Astrocyte (in vitro differentiated cells and primary cell): Measurements from ENCODE around the gene KNSTRN. TPM values are rescaled to one million over a fixed set of nuclear protein-coding genes. Genes with fewer than 3 reads are reported as not detected.

ENCODE experiments used
- DNase-seq: peaks from one replicate; pipeline ENCODE4 v3.0.0-alpha.2; 2010; ENCODE audit warnings: low read depth
- FAIRE-seq: peaks from 2 replicates; lab custom pipeline; 2011; peaks lifted over from hg19 to GRCh38; lab: Jason Lieb, UNC
- H2AFZ ChIP-seq: 2 replicates; pipeline ENCODE4 v1.6.0; 2012; ENCODE audit warnings: low read depth, low read length, inconsistent platforms
- H3K27ac ChIP-seq: 2 replicates; pipeline ENCODE4 v1.5.1; 2011; ENCODE audit warnings: low read depth, low read length, inconsistent platforms
- H3K27me3 ChIP-seq: 2 replicates; pipeline ENCODE4 v1.6.0; 2011; ENCODE audit warnings: low read length, inconsistent platforms; ENCODE audit not compliant: insufficient read depth
- H3K36me3 ChIP-seq: 2 replicates; pipeline ENCODE4 v1.5.1; 2011; ENCODE audit warnings: low read length, inconsistent platforms; ENCODE audit not compliant: insufficient read depth
- H3K4me1 ChIP-seq: 2 replicates; pipeline ENCODE4 v1.5.1; 2011; ENCODE audit warnings: low read length, inconsistent platforms; ENCODE audit not compliant: insufficient read depth
- H3K4me2 ChIP-seq: 2 replicates; pipeline ENCODE4 v1.6.0; 2012; ENCODE audit warnings: low read length, inconsistent platforms
- H3K4me3 ChIP-seq: 2 replicates; pipeline ENCODE4 v1.5.1; 2011; ENCODE audit warnings: low read depth, mild to moderate bottlenecking, low read length, inconsistent platforms; ENCODE audit not compliant: insufficient read depth
- H3K79me2 ChIP-seq: 2 replicates; pipeline ENCODE4 v1.6.0; 2012; ENCODE audit warnings: mild to moderate bottlenecking, low read length, inconsistent platforms; ENCODE audit not compliant: insufficient read depth
- H3K9ac ChIP-seq: 2 replicates; pipeline ENCODE4 v1.6.0; 2012; ENCODE audit warnings: mild to moderate bottlenecking, low read length, inconsistent platforms
- H3K9me3 ChIP-seq: 2 replicates; pipeline ENCODE4 v1.5.1; 2012; ENCODE audit warnings: low read depth, mild to moderate bottlenecking, low read length, inconsistent platforms; ENCODE audit not compliant: insufficient read depth
- H4K20me1 ChIP-seq: 2 replicates; pipeline ENCODE4 v1.6.0; 2012; ENCODE audit warnings: low read length, inconsistent platforms; ENCODE audit not compliant: insufficient read depth
- H3K27ac Mint-ChIP-seq: one replicate; pipeline ENCODE4 v1.8.0; 2021; ENCODE audit warnings: mild to moderate bottlenecking, mixed read lengths; ENCODE audit not compliant: unreplicated experiment
- H3K27me3 Mint-ChIP-seq: one replicate; pipeline ENCODE4 v1.8.0; 2021; ENCODE audit warnings: low read depth, mixed read lengths; ENCODE audit not compliant: unreplicated experiment
- H3K36me3 Mint-ChIP-seq: one replicate; pipeline ENCODE4 v1.8.0; 2021; ENCODE audit warnings: low read depth, mixed read lengths; ENCODE audit not compliant: unreplicated experiment
- H3K4me1 Mint-ChIP-seq: one replicate; pipeline ENCODE4 v1.8.0; 2021; ENCODE audit warnings: low read depth, mixed read lengths; ENCODE audit not compliant: unreplicated experiment
- H3K4me3 Mint-ChIP-seq: one replicate; pipeline ENCODE4 v1.8.0; 2021; ENCODE audit warnings: mild to moderate bottlenecking, moderate library complexity, mixed read lengths; ENCODE audit not compliant: unreplicated experiment
- H3K9me3 Mint-ChIP-seq: one replicate; pipeline ENCODE4 v1.8.0; 2021; ENCODE audit warnings: mild to moderate bottlenecking, mixed read lengths; ENCODE audit not compliant: unreplicated experiment
- EZH2 ChIP-seq: IDR thresholded peaks from 2 replicates; pipeline ENCODE4 v1.6.1; 2012; ENCODE audit warnings: mild to moderate bottlenecking, low read length, inconsistent platforms; ENCODE audit not compliant: insufficient read depth
- total RNA-seq: library from RNA; stranded (reverse); gene quantifications from 2 replicates; pipeline ENCODE4 v1.2.1, GENCODE V29; 2021
- TF ChIP-seq, protein P1 (sequence below): IDR thresholded peaks from 2 replicates; pipeline ENCODE4 v1.5.1; 2011; ENCODE audit warnings: low read depth, mild to moderate bottlenecking, inconsistent platforms, low read length, moderate library complexity; ENCODE audit not compliant: insufficient read depth

The KNSTRN gene
- total RNA-seq, 1 donor from 2014 or later = 37.8 TPM

DNA sequence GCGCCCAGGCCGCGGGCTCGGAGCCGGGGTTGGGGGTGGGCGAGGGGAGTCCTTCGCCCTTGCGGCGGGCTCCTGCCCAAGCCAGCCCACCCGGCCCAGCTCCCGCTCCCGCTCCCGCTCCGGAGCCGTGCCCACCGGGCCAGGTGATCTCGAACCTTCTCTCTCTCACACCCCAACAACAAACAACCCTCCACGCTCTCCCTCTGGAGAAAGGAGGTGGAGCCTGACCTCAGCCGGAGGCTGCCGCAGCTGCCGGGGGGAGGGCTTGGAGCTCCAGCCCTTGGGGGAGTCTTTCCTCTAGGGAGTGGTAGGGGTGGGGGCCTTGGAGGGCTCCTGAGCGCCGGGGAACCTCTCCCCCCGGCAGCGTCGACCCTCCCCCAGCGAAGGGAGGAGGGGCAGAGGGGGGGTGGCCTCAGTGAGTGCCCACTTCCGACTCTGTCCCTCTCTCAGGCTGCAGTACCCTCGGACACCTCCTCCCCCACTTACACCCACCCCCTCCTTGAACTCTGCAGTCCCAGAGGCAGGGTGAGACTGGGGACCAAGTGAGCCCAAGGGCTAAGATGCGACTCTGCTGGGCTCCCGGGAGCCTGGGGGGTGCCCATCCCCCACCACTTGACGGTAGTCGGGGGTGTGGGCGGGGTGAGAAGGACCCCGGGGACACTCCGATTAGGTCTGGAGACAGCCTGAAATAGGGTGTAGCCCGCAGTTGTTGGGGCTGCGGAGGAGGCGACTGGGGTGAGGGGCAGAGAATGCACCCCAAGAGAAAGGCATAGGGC is 53.8 kb downstream of the KNSTRN start:
- TF ChIP-seq, protein P1, sequence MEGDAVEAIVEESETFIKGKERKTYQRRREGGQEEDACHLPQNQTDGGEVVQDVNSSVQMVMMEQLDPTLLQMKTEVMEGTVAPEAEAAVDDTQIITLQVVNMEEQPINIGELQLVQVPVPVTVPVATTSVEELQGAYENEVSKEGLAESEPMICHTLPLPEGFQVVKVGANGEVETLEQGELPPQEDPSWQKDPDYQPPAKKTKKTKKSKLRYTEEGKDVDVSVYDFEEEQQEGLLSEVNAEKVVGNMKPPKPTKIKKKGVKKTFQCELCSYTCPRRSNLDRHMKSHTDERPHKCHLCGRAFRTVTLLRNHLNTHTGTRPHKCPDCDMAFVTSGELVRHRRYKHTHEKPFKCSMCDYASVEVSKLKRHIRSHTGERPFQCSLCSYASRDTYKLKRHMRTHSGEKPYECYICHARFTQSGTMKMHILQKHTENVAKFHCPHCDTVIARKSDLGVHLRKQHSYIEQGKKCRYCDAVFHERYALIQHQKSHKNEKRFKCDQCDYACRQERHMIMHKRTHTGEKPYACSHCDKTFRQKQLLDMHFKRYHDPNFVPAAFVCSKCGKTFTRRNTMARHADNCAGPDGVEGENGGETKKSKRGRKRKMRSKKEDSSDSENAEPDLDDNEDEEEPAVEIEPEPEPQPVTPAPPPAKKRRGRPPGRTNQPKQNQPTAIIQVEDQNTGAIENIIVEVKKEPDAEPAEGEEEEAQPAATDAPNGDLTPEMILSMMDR = no peak
- TF ChIP-seq EZH2 = peak; percentile 95
- no peak for FAIRE-seq
- H3K36me3 Mint-ChIP-seq = peaks cover 3% of the 10 kb centered on the region
- no peaks in the 10 kb centered on the region for H3K36me3 ChIP-seq
- no peak overlapping the region for H3K27ac Mint-ChIP-seq
- peaks cover 43% of the 10 kb centered on the region for H3K27me3 Mint-ChIP-seq
- no peaks in the 10 kb centered on the region for H3K9me3 ChIP-seq
- no peak for DNase-seq
- H3K27me3 ChIP-seq = peaks cover 68% of the 10 kb centered on the region
- no peak overlapping the region for H3K27ac ChIP-seq
- peaks cover 19% of the 10 kb centered on the region for H3K4me1 ChIP-seq
- H3K4me2 ChIP-seq = peak overlapping the region; percentile 76
- peak overlapping the region; percentile 51 for H2AFZ ChIP-seq
- peak overlapping the region; percentile 37 for H3K4me3 ChIP-seq
- no peaks in the 10 kb centered on the region for H3K9me3 Mint-ChIP-seq
- H3K4me1 Mint-ChIP-seq = peaks cover 18% of the 10 kb centered on the region
- no peaks in the 10 kb centered on the region for H4K20me1 ChIP-seq
- H3K4me3 Mint-ChIP-seq = peak overlapping the region; percentile 79
- H3K9ac ChIP-seq = no peak overlapping the region
- H3K79me2 ChIP-seq = no peaks in the 10 kb centered on the region

DNA sequence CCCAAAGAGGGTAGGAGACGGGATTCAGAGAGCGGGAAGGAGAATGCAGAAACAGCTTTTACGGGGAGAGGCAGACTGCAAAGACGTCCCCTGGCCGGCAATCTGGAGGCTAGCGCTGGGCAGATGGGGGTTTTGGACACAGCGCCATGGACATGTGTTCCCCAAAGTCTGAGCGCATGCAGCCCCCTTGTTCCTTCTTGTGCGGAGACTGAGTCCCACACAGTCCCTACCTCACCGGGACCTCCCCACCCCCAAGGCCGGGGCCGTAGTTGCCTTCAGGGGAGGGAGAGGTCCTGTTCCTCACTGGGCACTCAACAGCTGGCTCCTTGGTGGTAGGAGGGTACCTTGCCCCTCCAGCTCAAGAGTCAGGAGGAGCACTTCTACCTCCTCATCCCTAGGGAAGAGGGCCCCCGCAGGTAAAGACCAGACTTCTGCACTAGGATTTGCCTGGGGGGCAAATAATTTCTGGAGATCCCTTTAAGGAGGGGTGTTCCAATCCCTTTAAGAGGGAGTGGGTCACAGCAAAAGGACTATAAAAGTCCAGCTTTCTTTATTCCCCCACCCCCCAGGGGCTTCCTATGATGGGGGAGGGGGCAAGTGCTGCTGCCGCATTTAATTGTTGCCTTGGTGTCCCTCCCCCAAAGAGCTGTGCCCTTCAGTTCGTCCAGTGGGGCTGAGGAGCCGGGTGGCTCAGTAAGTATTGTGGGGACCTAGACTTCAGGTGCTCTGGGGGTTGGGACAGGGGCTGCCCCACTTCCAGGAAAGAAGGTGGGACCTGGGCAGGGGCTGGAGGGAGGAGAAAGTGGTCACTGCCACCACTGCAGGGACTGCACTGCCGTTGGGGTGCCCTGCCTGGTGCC is 54.6 kb downstream of the KNSTRN start:
- Histone ChIP-seq H3K36me3 (no peaks in the 10 kb centered on the region), H3K4me2 (peak overlapping the region; percentile 76), H3K79me2 (no peaks in the 10 kb centered on the region), H3K27me3 (peaks cover 68% of the 10 kb centered on the region), H3K9me3 (no peaks in the 10 kb centered on the region), H4K20me1 (no peaks in the 10 kb centered on the region), H3K27ac (no peak overlapping the region), H3K9ac (no peak overlapping the region), H3K4me3 (no peak overlapping the region), H2AFZ (no peak overlapping the region), H3K4me1 (peaks cover 19% of the 10 kb centered on the region)
- FAIRE-seq = no peak
- H3K4me1 Mint-ChIP-seq = peaks cover 18% of the 10 kb centered on the region
- H3K4me3 Mint-ChIP-seq = peak overlapping the region; percentile 79
- peaks cover 42% of the 10 kb centered on the region for H3K27me3 Mint-ChIP-seq
- H3K36me3 Mint-ChIP-seq = peaks cover 3% of the 10 kb centered on the region
- H3K27ac Mint-ChIP-seq = peak overlapping the region; percentile 31
- TF ChIP-seq EZH2 = no peak
- TF ChIP-seq, protein P1 = no peak
- H3K9me3 Mint-ChIP-seq = no peaks in the 10 kb centered on the region
- no peak for DNase-seq
